GM23338 (cell line): ENCODE results near the gene STMN3. TPM values are rescaled to one million over a fixed set of nuclear protein-coding genes. Genes with fewer than 3 reads are reported as not detected.

Experiments
- ATAC-seq: fragments of 200-7000 bp; cut with Tn5 transposase; 3 replicates; pipeline ENCODE4 v1.9.1; 2020
- DNase-seq: peaks from one replicate; pipeline ENCODE4 v3.0.0-alpha.2; 2015; ENCODE audit warnings: low spot score
- H2AFZ ChIP-seq: fragments of 200-600 bp; sonication (generic); 2 replicates; pipeline ENCODE4 v1.8.0; 2016; ENCODE audit warnings: antibody characterized with exemption, mild to moderate bottlenecking, moderate library complexity
- H3F3A ChIP-seq: fragments of 200-600 bp; sonication (generic); replicated peaks from 2 replicates; pipeline ENCODE4 v1.8.0; 2017; ENCODE audit warnings: antibody characterized with exemption, mixed run types, low read depth
- H3K27ac ChIP-seq: fragments of 200-600 bp; sonication (generic); 2 replicates; pipeline ENCODE4 v1.6.1; 2016; ENCODE audit warnings: low read depth
- H3K27me3 ChIP-seq: fragments of 200-600 bp; sonication (generic); 2 replicates; pipeline ENCODE4 v1.8.0; 2016; ENCODE audit warnings: mild to moderate bottlenecking, mixed run types, moderate library complexity; ENCODE audit not compliant: insufficient read depth
- H3K36me3 ChIP-seq: fragments of 200-600 bp; sonication (generic); 2 replicates; pipeline ENCODE4 v1.8.0; 2016; ENCODE audit warnings: mild to moderate bottlenecking; ENCODE audit not compliant: insufficient read depth
- H3K4me1 ChIP-seq: fragments of 200-600 bp; sonication (generic); 2 replicates; pipeline ENCODE4 v1.8.0; 2016; ENCODE audit warnings: mild to moderate bottlenecking, moderate library complexity; ENCODE audit not compliant: insufficient read depth
- H3K4me2 ChIP-seq: fragments of 200-600 bp; sonication (generic); 2 replicates; pipeline ENCODE4 v1.7.1; 2017; ENCODE audit warnings: mixed run types
- H3K4me3 ChIP-seq: fragments of 200-600 bp; sonication (generic); 2 replicates; pipeline ENCODE4 v1.6.1; 2016; ENCODE audit warnings: mixed run types
- H3K79me2 ChIP-seq: fragments of 200-600 bp; sonication (generic); replicated peaks from 2 replicates; pipeline ENCODE4 v1.8.0; 2017; ENCODE audit warnings: mild to moderate bottlenecking; ENCODE audit not compliant: insufficient read depth
- H3K9me2 ChIP-seq: fragments of 200-600 bp; sonication (generic); 2 replicates; pipeline ENCODE4 v1.8.0; 2017; ENCODE audit not compliant: insufficient read depth
- H4K20me1 ChIP-seq: fragments of 200-600 bp; sonication (generic); replicated peaks from 2 replicates; pipeline ENCODE4 v1.8.0; 2017; ENCODE audit warnings: mild to moderate bottlenecking; ENCODE audit not compliant: insufficient read depth
- H3K27ac Mint-ChIP-seq: 2 replicates; pipeline ENCODE4 v1.8.0; 2020; ENCODE audit warnings: inconsistent platforms, mild to moderate bottlenecking, moderate library complexity, mixed read lengths
- H3K27me3 Mint-ChIP-seq: 3 replicates; pipeline ENCODE4 v1.8.0; 2022; ENCODE audit warnings: low read depth, mild to moderate bottlenecking, moderate library complexity, mixed read lengths, inconsistent platforms; ENCODE audit not compliant: insufficient read depth, poor library complexity
- H3K36me3 Mint-ChIP-seq: 3 replicates; pipeline ENCODE4 v1.8.0; 2021; ENCODE audit warnings: low read depth, mild to moderate bottlenecking, inconsistent platforms, moderate library complexity, mixed read lengths
- H3K4me1 Mint-ChIP-seq: 3 replicates; pipeline ENCODE4 v1.8.0; 2020; ENCODE audit warnings: mild to moderate bottlenecking, inconsistent platforms, mixed read lengths
- H3K4me3 Mint-ChIP-seq: 3 replicates; pipeline ENCODE4 v1.8.0; 2021; ENCODE audit warnings: moderate library complexity, mild to moderate bottlenecking, inconsistent platforms, mixed read lengths
- H3K9me3 Mint-ChIP-seq: 3 replicates; pipeline ENCODE4 v1.8.0; 2020; ENCODE audit warnings: moderate library complexity, mild to moderate bottlenecking, inconsistent platforms, mixed read lengths
- CREB1 ChIP-seq: fragments of 250-450 bp; sonication (Bioruptor Pico); IDR thresholded peaks from 2 replicates; pipeline ENCODE4 v1.5.0; 2020; ENCODE audit warnings: low read depth, mild to moderate bottlenecking, moderate library complexity
- EZH2phosphoT487 ChIP-seq: fragments of 200-600 bp; sonication (generic); IDR thresholded peaks from one replicate; pipeline ENCODE4 v1.8.1; 2018; ENCODE audit warnings: antibody characterized with exemption; ENCODE audit not compliant: unreplicated experiment
- JUNB ChIP-seq: IDR thresholded peaks from one replicate; pipeline ENCODE4 v1.6.1; 2016; ENCODE audit warnings: antibody characterized with exemption; ENCODE audit not compliant: unreplicated experiment
- POLR2AphosphoS5 ChIP-seq: IDR thresholded peaks from 2 replicates; pipeline ENCODE4 v1.6.1; 2016; ENCODE audit warnings: antibody characterized with exemption, low read depth
- ZNF114 ChIP-seq: fragments of 250-450 bp; sonication (Bioruptor Pico); IDR thresholded peaks from 2 replicates; pipeline ENCODE4 v1.5.0; 2020; ENCODE audit warnings: mild to moderate bottlenecking, moderate library complexity
- ZNF331 ChIP-seq: fragments of 250-450 bp; sonication (Bioruptor Pico); IDR thresholded peaks from 2 replicates; pipeline ENCODE4 v1.5.0; 2020; ENCODE audit warnings: low read depth, mild to moderate bottlenecking, moderate library complexity
- polyA plus RNA-seq: library from polyadenylated mRNA; unstranded; fragments of >200 nt; fragmentation: Nextera tagmentation; extraction: Ambion mirVana; gene quantifications from 2 replicates; pipeline ENCODE4 v1.2.1, GENCODE V29; 2016
- total RNA-seq: library from RNA; depleted of rRNA; stranded (reverse); fragments of >200 nt; shearing (Covaris generic); gene quantifications from 2 replicates; pipeline ENCODE4 v1.2.3, GENCODE V29; 2014
- TF ChIP-seq, protein P1 (sequence below): fragments of 250-450 bp; sonication (Bioruptor Pico); IDR thresholded peaks from 2 replicates; pipeline ENCODE4 v1.5.0; 2020; ENCODE audit warnings: mild to moderate bottlenecking, moderate library complexity
- TF ChIP-seq, protein P2 (sequence below): IDR thresholded peaks from 2 replicates; pipeline ENCODE4 v1.6.1; 2016; ENCODE audit warnings: antibody characterized with exemption
- TF ChIP-seq, protein P3 (sequence below), 2 experiments: fragments of 200-600 bp in 1 of 2; sonication (generic) in 1 of 2; conservative IDR thresholded peaks; 2 replicates each; pipeline versions ENCODE4 v1.5.1 to v1.6.1; 2016 to 2017; ENCODE audit warnings: antibody characterized with exemption in 2 of 2, low read depth in 2 of 2, mild to moderate bottlenecking in 2 of 2, moderate library complexity in 1 of 2
- TF ChIP-seq, protein P4 (sequence below): IDR thresholded peaks from one replicate; pipeline ENCODE4 v1.6.1; 2018; ENCODE audit warnings: antibody characterized with exemption; ENCODE audit not compliant: unreplicated experiment

Gene STMN3
- total and polyA plus RNA-seq, 2 experiments from 2014 or later: 28.6 to 61.3 TPM

DNA sequence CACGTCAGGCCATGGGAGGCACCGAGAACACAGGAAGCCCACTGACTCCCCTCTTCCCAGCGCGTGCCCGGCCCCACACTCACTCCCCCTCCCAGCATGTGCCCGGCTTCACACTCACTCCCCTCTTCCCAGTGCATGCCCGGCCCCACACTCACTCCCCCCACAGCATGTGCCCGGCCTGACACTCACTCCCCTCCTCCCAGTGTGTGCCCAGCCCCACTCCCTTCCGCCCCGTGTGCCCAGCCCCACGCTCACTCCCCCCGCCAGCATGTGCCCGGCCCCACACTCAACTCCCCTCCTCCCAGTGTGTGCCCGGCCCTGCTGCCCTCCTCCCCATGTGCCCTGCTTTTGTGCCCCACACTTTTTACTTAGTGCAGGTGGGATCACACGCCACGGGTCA lies 14.6 kb upstream of the STMN3 start (continued):
- TF ChIP-seq, protein P1, sequence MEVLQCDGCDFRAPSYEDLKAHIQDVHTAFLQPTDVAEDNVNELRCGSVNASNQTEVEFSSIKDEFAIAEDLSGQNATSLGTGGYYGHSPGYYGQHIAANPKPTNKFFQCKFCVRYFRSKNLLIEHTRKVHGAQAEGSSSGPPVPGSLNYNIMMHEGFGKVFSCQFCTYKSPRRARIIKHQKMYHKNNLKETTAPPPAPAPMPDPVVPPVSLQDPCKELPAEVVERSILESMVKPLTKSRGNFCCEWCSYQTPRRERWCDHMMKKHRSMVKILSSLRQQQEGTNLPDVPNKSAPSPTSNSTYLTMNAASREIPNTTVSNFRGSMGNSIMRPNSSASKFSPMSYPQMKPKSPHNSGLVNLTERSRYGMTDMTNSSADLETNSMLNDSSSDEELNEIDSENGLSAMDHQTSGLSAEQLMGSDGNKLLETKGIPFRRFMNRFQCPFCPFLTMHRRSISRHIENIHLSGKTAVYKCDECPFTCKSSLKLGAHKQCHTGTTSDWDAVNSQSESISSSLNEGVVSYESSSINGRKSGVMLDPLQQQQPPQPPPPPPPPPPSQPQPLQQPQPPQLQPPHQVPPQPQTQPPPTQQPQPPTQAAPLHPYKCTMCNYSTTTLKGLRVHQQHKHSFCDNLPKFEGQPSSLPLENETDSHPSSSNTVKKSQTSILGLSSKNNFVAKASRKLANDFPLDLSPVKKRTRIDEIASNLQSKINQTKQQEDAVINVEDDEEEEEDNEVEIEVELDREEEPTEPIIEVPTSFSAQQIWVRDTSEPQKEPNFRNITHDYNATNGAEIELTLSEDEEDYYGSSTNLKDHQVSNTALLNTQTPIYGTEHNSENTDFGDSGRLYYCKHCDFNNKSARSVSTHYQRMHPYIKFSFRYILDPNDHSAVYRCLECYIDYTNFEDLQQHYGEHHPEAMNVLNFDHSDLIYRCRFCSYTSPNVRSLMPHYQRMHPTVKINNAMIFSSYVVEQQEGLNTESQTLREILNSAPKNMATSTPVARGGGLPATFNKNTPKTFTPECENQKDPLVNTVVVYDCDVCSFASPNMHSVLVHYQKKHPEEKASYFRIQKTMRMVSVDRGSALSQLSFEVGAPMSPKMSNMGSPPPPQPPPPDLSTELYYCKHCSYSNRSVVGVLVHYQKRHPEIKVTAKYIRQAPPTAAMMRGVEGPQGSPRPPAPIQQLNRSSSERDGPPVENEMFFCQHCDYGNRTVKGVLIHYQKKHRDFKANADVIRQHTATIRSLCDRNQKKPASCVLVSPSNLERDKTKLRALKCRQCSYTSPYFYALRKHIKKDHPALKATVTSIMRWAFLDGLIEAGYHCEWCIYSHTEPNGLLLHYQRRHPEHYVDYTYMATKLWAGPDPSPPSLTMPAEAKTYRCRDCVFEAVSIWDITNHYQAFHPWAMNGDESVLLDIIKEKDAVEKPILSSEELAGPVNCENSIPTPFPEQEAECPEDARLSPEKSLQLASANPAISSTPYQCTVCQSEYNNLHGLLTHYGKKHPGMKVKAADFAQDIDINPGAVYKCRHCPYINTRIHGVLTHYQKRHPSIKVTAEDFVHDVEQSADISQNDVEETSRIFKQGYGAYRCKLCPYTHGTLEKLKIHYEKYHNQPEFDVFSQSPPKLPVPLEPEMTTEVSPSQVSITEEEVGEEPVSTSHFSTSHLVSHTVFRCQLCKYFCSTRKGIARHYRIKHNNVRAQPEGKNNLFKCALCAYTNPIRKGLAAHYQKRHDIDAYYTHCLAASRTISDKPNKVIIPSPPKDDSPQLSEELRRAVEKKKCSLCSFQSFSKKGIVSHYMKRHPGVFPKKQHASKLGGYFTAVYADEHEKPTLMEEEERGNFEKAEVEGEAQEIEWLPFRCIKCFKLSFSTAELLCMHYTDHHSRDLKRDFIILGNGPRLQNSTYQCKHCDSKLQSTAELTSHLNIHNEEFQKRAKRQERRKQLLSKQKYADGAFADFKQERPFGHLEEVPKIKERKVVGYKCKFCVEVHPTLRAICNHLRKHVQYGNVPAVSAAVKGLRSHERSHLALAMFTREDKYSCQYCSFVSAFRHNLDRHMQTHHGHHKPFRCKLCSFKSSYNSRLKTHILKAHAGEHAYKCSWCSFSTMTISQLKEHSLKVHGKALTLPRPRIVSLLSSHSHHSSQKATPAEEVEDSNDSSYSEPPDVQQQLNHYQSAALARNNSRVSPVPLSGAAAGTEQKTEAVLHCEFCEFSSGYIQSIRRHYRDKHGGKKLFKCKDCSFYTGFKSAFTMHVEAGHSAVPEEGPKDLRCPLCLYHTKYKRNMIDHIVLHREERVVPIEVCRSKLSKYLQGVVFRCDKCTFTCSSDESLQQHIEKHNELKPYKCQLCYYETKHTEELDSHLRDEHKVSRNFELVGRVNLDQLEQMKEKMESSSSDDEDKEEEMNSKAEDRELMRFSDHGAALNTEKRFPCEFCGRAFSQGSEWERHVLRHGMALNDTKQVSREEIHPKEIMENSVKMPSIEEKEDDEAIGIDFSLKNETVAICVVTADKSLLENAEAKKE (CRISPR knock-in tag): no peak
- TF ChIP-seq, protein P2, sequence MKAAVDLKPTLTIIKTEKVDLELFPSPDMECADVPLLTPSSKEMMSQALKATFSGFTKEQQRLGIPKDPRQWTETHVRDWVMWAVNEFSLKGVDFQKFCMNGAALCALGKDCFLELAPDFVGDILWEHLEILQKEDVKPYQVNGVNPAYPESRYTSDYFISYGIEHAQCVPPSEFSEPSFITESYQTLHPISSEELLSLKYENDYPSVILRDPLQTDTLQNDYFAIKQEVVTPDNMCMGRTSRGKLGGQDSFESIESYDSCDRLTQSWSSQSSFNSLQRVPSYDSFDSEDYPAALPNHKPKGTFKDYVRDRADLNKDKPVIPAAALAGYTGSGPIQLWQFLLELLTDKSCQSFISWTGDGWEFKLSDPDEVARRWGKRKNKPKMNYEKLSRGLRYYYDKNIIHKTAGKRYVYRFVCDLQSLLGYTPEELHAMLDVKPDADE: no peak
- no peak for TF ChIP-seq JUNB
- no peak for TF ChIP-seq ZNF331 (CRISPR knock-in tag)
- no peak for TF ChIP-seq EZH2phosphoT487

DNA sequence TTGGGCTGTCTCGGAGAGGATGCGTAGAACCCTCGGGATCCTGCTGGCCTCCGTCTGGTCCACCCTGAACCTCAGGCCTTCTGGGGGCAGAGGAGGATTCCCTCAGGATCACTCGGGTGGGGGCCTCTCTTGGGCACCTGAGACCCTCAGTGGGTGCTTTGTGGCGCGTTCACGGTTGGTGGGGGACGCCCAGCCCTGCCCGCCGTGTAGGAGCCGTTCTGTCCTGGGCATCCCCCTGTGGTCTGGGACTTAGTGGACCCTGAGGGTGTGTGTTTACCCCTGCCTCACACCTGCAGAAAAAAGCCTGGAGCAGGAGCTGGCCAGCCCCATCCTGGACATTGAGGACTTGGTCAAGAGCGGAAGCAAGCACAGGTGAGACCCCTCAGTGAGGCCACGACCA lies 12.5 kb upstream of the STMN3 start:
- no peak for ATAC-seq
- no peak overlapping the region for H3K4me3 Mint-ChIP-seq

More for the DNA sequence above, 12.5 kb upstream of the STMN3 start:
- no peaks in the 10 kb centered on the region for H3K9me3 Mint-ChIP-seq
- no peak overlapping the region for H3K27ac Mint-ChIP-seq
- no peaks in the 10 kb centered on the region for H3K27me3 ChIP-seq
- H3K36me3 Mint-ChIP-seq: peaks cover 54% of the 10 kb centered on the region
- DNase-seq: no peak
- no peak overlapping the region for H3K4me2 ChIP-seq
- H3F3A ChIP-seq: no peaks in the 10 kb centered on the region
- H3K36me3 ChIP-seq: no peaks in the 10 kb centered on the region
- H3K4me1 ChIP-seq: no peaks in the 10 kb centered on the region
- H3K9me2 ChIP-seq: no peaks in the 10 kb centered on the region
- H3K79me2 ChIP-seq: no peaks in the 10 kb centered on the region
- no peak overlapping the region for H2AFZ ChIP-seq
- peaks cover 4% of the 10 kb centered on the region for H3K4me1 Mint-ChIP-seq
- TF ChIP-seq ZNF331 (CRISPR knock-in tag): no peak
- TF ChIP-seq, protein P3, sequence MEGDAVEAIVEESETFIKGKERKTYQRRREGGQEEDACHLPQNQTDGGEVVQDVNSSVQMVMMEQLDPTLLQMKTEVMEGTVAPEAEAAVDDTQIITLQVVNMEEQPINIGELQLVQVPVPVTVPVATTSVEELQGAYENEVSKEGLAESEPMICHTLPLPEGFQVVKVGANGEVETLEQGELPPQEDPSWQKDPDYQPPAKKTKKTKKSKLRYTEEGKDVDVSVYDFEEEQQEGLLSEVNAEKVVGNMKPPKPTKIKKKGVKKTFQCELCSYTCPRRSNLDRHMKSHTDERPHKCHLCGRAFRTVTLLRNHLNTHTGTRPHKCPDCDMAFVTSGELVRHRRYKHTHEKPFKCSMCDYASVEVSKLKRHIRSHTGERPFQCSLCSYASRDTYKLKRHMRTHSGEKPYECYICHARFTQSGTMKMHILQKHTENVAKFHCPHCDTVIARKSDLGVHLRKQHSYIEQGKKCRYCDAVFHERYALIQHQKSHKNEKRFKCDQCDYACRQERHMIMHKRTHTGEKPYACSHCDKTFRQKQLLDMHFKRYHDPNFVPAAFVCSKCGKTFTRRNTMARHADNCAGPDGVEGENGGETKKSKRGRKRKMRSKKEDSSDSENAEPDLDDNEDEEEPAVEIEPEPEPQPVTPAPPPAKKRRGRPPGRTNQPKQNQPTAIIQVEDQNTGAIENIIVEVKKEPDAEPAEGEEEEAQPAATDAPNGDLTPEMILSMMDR (conservative IDR thresholded peaks at IDR 0.05; ENCODE audit: low read depth in 2 of 2): no peak
- no peak for TF ChIP-seq ZNF114 (CRISPR knock-in tag)
- TF ChIP-seq CREB1 (CRISPR knock-in tag): no peak
- no peak for TF ChIP-seq EZH2phosphoT487
- TF ChIP-seq POLR2AphosphoS5: no peak
- TF ChIP-seq, protein P4, sequence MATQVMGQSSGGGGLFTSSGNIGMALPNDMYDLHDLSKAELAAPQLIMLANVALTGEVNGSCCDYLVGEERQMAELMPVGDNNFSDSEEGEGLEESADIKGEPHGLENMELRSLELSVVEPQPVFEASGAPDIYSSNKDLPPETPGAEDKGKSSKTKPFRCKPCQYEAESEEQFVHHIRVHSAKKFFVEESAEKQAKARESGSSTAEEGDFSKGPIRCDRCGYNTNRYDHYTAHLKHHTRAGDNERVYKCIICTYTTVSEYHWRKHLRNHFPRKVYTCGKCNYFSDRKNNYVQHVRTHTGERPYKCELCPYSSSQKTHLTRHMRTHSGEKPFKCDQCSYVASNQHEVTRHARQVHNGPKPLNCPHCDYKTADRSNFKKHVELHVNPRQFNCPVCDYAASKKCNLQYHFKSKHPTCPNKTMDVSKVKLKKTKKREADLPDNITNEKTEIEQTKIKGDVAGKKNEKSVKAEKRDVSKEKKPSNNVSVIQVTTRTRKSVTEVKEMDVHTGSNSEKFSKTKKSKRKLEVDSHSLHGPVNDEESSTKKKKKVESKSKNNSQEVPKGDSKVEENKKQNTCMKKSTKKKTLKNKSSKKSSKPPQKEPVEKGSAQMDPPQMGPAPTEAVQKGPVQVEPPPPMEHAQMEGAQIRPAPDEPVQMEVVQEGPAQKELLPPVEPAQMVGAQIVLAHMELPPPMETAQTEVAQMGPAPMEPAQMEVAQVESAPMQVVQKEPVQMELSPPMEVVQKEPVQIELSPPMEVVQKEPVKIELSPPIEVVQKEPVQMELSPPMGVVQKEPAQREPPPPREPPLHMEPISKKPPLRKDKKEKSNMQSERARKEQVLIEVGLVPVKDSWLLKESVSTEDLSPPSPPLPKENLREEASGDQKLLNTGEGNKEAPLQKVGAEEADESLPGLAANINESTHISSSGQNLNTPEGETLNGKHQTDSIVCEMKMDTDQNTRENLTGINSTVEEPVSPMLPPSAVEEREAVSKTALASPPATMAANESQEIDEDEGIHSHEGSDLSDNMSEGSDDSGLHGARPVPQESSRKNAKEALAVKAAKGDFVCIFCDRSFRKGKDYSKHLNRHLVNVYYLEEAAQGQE: no peak
- peaks cover 11% of the 10 kb centered on the region for H3K27me3 Mint-ChIP-seq
- H3K27ac ChIP-seq: no peak overlapping the region
- H3K4me3 ChIP-seq: no peak overlapping the region
- no peaks in the 10 kb centered on the region; the same call in 1 of the 2 replicates for H4K20me1 ChIP-seq
